DOHH2 (cell line): ENCODE measurements around the gene MYO5C.

Experiments
- EZH2phosphoT487 ChIP-seq: fragments of 200-600 bp; sonication (generic); IDR thresholded peaks from 2 replicates; pipeline ENCODE4 v1.6.1; 2017; ENCODE audit warnings: borderline replicate concordance, mild to moderate bottlenecking, antibody characterized with exemption, low read length, moderate library complexity, mixed read lengths
- TF ChIP-seq, protein P1 (sequence below): fragments of 200-600 bp; sonication (generic); IDR thresholded peaks from one replicate; pipeline ENCODE4 v1.5.1; 2014; ENCODE audit warnings: antibody characterized with exemption, mild to moderate bottlenecking, low read depth, low read length; ENCODE audit not compliant: poor library complexity, severe bottlenecking

DNA sequence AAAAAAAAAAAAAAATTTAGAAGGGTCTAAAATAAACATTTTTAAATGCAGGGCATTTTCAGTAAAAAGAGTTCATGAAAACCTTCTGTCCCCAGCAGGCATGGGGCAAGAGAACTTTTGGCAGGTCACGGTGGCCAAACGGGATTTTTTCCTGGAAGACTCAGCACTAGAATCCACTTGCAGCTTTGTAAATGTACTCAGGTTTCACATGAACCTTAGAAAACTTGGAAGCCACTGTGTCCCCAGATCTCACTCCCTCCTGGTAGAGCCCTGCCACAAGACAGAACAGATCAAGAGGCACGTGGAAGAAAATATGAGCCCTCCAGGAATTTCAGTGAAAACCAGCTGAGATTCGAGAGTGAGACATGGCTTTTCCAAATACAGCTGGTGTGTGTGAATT is 102.3 kb downstream of the MYO5C start:
- TF ChIP-seq EZH2phosphoT487 = no peak
- TF ChIP-seq, protein P1, sequence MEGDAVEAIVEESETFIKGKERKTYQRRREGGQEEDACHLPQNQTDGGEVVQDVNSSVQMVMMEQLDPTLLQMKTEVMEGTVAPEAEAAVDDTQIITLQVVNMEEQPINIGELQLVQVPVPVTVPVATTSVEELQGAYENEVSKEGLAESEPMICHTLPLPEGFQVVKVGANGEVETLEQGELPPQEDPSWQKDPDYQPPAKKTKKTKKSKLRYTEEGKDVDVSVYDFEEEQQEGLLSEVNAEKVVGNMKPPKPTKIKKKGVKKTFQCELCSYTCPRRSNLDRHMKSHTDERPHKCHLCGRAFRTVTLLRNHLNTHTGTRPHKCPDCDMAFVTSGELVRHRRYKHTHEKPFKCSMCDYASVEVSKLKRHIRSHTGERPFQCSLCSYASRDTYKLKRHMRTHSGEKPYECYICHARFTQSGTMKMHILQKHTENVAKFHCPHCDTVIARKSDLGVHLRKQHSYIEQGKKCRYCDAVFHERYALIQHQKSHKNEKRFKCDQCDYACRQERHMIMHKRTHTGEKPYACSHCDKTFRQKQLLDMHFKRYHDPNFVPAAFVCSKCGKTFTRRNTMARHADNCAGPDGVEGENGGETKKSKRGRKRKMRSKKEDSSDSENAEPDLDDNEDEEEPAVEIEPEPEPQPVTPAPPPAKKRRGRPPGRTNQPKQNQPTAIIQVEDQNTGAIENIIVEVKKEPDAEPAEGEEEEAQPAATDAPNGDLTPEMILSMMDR = no peak
